GM18909 (cell line): Measurements from ENCODE around the gene STRBP.

ENCODE experiments used
- ATAC-seq: cut with Tn5 transposase; IDR thresholded peaks from one replicate; pipeline ENCODE4 v1.9.1; 2021; ENCODE audit warnings: mild to moderate bottlenecking; ENCODE audit not compliant: unreplicated experiment, poor library complexity

The STRBP gene

DNA sequence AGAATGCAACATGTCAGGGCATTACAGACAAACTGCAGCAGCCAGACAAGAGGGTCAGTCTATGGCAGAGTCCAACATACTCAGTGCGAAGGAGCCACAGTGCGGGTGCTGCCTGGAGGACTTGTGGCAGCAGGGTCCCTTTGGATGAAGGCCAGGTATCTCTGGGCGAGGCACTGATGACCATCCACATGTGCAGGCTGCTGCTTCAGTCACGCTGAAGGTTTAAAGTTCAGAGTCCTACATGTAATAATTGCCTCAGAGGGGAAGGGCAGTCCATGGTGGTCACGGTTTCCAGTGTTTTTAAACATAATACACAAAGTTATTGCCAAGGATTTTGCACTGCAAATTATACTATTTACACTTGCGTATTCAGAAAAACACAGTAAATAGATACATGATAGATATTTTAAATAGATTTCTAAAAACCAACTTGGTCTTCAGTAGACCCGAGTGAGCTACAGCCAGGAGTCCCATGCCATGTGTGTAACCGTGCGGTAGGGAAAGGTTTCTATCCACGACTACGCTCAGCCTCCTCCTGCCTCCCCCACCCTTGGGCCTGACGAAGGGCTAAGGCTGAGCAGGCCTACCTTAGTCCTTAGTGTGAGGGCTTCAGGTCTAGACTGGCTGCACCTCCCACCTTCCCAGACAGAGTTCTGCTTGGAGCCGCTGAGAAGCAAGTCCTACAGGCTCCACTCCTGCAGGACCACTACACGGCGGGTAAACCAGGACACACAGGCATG is 158.7 kb downstream of the STRBP start:
- ATAC-seq: no peak

GRCh38 chr9:123108976-123109375 is 159.4 kb downstream of the STRBP start:
- ATAC-seq: no peak

DNA sequence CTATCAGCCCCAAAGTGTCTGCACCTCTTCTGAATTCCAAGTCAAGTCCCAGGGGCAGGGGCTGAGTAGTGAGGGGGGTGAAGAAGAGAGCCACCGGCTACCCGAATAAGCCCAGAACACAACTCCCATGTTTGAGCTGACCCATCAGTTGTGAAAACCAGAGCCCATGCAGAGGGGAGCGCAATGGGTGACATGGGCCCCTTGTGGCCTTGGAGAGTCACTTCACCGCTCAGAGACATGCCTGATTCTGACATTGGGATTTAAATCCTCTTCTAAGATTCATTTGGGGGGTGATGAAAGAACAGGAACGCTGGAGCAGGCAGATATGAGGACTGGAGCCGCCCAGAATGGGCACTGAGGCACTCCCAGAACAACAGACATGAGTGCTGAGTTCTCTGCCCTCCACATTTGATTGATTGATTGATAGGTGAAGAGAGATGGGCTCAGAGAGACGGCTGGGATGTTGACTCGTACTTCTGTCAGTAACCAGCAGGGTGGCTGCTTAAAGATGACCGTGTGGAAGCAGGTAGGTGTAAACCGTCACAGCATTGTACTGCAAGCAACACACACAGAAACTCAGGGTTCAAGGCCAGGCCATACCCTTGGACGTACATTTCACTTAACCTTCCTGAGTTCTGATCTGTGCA is 160.6 kb downstream of the STRBP start:
- ATAC-seq: no peak

DNA sequence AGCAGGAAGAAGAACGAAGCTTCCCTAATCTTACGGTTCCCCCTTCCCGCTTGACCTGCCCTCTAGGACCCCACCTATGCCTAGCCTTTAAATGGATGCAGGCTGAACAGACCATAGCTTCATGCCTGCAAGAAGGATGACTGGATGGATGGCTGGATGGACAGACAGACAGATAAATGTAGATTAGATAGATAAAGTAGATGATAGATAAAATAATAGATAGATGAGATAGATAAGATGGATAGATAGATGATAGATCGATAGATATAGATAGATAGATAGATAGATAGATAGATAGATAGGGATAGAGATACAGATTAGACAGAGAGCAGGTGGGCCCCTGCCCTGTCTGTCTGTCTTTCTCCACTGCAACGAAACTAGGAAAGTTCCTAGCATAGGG is 162.9 kb downstream of the STRBP start:
- no peak for ATAC-seq

DNA sequence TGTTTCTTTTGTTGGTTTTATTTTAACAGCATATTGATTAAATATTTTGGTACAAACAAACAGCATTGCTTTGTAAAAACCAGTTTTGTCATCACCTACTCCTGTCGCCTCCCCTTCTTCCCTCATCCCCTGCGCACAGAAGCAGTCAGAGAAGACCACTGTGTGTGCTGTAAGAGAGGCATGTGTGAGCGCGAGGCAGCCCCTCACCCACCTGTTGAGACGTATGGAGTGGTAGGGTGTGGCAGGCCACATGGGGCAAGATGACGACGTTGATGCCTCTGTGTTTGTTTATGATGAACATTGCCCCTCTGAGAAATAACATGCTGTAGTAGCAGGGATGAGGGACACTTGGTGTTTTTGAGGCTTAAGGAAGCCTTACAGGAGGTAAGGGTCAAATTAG is 163.6 kb downstream of the STRBP start:
- ATAC-seq: no peak

- ATAC-seq: no peak
Observed at GRCh38 chr9:123102375-123103113, 165.8 kb downstream of the STRBP start.

DNA sequence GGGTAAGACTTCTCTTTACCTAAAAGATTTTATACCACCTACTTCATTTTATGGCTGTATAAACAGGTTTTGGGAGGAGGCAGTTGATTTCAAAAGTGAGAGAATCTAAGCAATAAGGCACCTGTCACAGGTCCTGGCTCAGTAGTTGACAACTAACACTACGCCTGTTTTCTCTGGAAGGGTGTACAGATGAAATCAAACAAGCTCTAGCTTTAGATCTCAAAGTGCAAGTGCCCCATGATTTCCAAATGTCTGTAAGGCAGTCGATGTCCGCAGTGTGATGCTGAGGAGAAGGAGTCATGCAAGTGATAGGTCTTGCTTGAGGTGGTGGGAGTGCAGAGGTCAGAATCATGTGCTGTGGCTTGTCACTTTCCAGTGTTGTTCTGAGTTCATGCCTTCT is 168.8 kb downstream of the STRBP start:
- no peak for ATAC-seq

DNA sequence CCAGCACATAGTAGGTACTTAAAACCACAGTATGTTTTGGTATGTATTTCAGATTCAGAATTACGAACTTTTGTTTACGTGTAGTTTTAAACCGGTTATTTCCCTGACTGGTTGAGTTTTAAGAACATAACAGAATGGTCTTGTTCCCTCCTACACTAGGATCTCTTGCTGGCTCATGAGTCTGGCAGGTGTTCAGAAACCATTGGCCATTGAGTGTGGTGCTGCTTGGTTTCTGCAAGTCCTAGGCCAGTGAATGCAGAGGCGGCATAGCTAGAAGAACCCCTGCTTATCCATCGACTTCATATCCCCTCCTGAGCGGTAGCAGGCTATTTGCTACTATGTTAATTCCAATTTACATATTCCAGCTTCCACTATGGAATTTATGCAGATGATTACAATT is 169.3 kb downstream of the STRBP start:
- no peak for ATAC-seq

- ATAC-seq: no peak
Observed at GRCh38 chr9:123098096-123098459, 170.3 kb downstream of the STRBP start.

DNA sequence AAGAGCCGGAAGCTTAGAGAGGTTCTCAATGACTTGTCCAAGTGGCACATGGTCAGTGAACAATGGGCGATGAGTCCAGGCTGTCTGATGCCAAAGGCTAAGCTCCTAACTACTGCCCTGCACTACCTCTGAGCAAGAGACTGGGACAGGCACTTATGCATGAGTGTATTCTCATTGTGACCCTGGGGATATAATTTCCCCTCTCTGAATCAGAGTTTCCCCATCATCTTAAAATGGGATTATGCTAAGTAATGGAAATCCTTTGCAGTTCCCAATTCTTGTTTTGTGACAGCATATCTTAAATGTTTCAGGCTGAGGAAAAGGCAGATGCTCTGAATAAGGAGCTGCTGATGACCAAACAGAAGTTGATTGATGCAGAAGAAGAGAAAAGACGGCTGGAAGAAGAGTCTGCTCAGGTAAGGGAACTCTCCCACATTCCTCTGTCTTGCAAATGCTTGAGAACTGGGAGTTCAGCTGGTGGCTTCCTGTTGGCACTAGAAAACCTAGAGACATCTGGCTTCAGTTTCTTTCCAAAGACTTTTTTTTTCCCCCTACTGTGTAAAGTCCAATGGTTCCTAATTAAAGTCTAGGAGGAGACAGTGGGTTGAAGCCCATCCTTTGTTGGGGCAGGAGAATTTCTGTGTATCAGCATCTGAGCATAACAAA is 170.8 kb downstream of the STRBP start:
- no peak for ATAC-seq

DNA sequence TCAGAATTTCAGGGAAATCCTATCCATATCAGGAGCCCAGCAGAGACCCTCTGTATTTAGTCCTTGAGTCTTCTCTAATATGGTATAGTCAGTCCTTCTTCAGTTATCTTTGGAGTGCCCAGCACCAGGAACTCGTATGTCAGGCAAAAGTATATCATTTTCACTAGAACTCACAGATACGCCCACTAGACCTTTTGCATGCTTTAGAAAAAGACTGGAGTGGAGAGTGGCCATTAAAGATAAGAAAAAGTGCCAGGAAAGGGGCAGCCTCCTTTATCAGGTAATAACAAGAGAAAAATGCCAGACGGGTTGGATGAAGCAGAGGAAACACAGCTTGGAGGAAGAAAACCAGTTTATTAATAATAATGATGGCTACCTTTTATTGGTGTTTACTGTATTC is 171.4 kb downstream of the STRBP start:
- ATAC-seq: no peak

DNA sequence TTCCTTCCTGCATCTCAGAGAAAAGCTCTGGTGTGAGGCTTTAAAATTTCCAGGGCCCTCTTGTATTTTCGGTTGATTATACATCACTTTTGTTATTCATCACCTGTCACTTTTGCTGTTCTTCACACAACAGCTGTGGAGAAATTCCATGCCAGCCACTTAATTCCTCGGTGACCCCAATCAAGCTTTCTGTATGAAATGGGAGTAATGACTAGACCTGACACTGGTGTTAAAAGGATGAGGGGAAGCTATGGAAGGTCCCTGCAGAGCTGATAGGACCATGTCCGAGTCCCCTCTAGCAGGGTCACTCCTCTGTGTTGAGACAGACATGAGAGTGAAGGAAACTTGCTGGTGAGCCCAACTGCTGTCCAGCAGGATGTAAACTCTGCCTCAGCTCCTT is 175.2 kb downstream of the STRBP start:
- no peak for ATAC-seq

GRCh38 chr9:123091459-123091858 is 176.9 kb downstream of the STRBP start:
- ATAC-seq: no peak

- no peak for ATAC-seq
Observed at GRCh38 chr9:123090956-123091355, 177.4 kb downstream of the STRBP start.

DNA sequence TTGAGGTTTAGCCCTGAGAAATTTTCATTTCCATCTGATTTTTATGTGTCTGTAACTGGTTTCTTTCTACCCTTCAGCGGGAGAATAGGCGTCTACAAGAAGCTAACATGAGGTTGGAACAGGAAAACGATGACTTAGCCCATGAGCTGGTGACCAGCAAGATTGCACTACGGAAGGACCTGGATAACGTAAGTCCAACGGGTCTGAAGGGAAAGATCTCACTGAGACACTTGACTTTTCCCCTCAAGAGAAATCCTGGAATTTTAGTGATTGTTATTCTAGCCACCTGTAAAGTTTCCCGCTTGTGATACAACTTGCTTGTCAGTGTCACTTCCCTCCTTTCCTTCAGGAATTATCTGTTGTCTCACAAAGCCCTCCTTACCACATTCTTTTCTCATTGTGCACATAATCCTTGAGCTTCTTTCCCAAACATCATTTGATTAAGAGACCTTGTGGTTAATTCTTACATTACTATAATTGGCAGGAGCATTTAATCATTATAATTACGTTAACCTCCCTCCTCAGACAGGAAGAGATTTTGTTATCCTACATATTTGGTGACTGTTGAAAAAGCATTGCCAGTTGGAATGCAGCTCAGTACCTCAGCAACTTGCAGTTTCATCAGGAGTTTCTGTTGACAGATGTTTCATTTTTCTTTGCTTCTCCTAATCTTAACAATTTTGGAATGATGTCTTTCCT is 178.0 kb downstream of the STRBP start:
- no peak for ATAC-seq

- ATAC-seq: no peak
Observed at GRCh38 chr9:123089790-123090189, 178.6 kb downstream of the STRBP start.

DNA sequence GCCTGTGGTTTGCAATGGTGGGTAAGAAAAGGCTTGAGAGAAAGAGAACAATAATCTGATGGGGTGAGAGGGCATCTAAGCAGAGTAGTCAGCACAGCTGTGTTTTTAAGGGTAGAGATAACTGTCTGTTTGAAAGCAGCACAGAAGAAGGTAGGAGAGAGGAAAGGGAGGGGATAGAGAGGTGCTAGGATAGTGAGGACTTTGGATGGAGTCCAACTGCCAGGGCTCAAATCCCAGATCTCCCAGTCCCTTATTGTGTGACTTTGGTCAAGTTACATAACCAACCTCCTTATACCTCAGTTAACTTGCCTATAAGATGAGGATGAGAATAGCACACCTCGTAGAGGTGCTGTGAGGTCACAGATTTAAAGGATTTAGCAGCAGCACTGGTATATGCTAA is 179.3 kb downstream of the STRBP start:
- no peak for ATAC-seq

DNA sequence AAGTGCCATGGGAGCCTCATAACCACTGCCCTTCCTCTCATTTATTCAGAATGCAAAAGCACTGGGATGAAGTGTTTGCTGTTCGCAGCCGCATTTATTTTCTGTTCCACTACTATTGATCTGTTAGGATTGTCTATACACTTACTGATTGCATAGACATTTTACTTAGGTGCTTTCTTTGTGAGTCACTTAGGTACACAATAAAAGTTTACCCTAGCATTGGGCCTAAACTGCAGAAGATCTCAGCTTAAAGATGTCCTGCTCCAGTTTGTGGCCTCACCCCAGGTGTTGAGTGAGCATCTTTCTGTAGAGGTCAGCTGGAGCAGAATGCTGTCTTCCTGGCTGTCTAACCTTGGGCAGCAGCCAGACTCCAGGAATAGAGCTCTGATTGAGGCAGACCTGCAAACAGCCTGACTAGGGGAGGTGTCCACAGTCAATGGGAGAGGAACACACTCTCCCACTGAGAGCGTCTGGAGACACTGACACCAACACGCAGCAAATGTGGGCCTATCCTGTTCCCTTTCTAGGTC is 181.0 kb downstream of the STRBP start:
- no peak for ATAC-seq

- no peak for ATAC-seq
Observed at GRCh38 chr9:123085916-123086315, 182.5 kb downstream of the STRBP start.

DNA sequence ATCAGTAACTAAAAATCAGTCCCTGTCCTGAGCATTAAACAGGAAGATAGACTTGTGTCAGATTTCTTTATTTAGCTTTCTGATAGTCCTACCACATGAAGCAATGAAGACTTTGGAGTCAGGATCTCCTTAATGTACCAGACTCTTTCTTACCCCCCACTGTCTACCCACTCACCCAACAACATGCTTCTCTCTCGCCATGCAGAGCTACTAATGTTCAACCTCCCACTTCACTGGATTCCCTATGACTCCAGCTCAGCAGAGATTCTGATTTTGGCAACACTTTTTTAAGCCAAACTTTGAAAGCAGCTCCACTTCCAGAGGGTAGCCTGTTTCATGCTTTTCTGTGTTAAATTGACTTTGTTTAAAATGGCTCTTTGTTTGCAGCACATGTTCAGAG is 184.1 kb downstream of the STRBP start:
- no peak for ATAC-seq
